Measurements from ENCODE around the gene SLC47A1.
"Not testable (repeated sequence)": the region's sequence is repeated elsewhere in the genome, so short reads cannot be mapped to it uniquely, and the experiment has no call there.

Gene SLC47A1

DNA sequence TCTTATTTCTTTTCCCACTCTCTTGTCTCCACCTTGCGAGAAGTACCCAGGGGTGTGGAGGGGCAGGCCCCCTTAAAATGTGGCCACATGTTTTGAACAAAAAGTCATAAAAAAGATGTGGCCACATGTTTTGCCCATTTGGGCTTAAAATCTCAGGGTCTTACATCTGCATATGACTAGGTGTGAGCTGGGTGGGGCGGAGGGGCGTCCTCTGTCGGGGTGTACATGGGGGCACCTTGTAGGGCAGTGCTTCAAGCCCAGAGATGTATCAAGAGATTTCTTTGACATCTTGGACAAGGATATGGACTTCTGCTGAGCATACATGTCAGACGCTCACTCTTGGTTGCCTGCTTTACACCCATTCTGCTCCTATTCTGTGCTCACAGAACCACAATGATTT lies 13.0 kb upstream of the SLC47A1 start:
- no peak for DNase-seq

DNA sequence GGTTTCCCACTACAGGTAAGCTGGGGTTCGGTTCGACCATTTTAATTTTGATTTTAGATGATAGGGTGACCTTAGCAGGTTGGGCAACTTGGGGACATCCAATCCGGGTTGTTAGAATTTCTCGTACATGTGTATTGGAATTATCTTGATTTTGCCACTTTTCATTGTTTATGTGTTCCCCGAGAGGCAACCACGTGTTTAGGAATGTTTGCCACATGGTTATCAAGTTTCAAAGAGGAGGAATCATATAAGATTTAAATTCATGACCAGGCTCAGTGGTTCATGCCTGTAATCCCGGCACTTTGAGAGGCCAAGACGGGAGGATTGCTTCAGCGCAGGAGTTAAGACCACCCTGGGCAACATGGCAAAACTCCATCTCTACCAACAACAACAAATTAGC lies 10.0 kb upstream of the SLC47A1 start:
- no peak for DNase-seq

DNA sequence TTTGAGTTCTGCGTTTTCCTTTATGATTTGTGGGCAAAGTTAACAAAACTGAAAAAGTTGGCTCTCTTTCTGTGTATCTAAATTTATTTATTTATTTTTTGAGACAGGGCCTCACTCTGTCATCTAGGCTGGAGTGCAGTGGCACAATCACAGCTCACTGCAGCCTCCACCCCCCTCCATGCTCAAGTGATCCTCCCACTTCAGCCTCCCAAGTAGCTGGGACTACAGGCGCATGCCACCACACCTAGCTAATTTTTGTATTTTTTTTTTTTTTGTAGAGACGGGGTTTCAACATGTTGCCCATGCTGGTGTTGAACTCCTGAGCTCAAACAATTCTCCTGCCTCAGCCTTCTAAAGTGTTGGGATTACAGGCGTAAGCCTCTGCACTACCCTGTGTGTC lies 6.7 kb upstream of the SLC47A1 start:
- DNase-seq, result not testable (repeated sequence)

DNA sequence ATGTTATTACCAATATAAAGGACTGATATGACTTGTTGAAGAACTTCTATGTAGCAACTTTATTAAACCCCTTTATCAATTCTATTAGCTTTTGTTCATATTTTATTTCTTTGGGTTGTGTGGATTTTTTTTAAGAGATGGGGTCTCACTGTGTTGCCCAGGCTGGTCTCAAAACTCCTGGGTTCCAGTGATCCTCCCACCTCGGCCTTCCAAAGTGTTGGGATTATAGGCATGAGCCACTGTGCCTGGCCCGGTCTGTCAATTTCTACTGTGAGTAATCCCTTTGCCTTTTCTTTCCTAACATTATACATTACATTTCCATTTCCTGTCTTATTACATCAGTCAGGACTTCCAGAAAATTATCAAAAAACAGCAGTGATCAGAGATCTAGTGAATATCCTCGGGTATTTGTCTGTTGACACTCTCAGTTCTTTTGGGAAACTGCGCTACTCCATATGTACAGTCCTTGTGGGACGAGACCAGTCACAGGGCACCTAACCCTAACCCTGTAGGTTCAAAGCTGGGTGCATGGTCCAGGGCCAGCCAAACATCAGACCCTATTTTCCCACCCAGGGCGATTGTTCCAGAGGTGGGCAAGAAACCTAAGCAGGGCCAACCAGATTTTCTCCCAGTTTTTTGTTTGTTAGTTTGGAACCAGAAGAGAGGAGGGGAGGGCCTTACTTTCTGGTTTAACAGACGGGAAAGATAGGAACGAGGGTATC lies 1.7 kb upstream of the SLC47A1 start:
- no peak for DNase-seq

DNA sequence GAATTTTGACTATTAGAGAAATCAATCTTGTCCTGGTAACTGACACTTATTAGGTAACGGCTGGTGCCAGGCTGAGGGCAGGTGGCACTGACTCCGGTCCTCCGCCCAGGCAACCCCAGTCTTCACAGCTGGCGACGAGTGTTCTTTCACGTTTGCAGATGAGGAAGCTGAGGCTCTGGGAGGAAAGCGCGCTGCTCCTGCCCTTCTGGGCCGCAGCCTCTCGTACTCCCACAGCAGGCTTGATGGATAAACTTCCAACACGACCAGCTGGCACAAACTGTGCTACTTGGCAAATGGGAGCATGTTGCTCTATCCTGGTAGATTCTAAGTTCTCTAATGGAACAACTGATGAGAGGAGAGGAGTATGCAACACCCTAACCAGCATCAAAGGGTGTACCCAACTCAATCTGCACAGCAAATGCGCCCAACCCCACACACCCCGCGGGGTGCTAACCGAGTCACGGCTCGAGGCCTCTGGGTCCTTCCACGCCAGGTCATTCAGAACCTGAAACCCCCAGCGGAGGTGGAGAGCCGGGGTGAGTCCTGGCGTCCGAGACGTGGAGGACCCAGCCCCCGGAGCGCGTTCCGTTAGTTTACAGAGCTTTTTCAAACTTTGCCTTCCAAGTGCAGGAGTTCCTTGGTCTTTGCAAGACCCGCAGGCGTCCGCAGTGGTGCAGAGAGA lies 477 bp upstream of the SLC47A1 start:
- DNase-seq, result no peak

DNA sequence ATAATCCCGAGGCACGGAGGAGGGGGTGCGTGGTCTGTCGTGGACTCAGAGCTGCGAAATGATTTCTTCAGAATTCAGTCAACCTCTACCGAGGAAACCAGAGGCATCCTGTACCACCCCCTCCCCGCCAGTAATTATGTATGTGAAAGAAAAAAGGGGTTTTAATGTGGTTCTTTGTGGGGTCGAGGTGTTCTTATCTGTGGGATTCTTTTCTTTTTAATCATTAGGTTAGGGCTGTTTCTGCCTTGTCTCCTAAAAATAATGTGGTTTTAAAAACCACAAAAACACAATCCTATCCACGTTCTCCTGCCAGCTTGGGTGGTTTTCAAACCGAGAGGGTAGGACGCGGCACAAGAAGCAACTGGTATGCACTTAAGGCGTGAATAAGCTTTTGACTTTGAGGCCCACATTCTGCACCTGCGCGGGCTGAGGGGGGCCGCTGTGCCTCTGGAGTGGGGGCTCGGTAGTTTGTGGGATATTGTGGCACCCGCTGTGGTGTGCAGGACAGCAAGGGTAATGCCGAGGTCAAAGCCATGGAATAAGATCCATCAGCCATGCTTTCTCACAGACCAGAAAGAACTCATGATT lies 1.0 kb downstream of the SLC47A1 start:
- DNase-seq, result no peak

DNA sequence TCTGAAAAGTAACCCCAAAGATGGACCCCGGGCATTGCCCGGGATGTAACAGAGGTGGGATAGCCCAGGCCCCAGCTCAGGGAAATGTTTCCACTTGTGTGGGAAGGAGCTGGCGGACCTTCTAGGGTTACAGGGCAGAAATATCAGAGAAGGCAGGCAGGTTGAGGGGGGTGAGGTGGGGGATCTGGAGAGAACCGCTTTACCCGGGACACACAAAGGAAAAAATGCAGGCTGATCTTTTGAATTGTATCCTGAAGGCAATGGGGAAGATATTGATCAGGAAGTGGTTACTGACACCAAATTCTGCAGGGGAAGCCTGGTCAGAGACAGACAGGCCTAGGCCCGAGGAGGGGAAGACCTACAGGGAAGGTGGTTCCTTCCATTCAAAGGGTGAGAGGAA lies 3.5 kb downstream of the SLC47A1 start:
- no peak for DNase-seq

DNA sequence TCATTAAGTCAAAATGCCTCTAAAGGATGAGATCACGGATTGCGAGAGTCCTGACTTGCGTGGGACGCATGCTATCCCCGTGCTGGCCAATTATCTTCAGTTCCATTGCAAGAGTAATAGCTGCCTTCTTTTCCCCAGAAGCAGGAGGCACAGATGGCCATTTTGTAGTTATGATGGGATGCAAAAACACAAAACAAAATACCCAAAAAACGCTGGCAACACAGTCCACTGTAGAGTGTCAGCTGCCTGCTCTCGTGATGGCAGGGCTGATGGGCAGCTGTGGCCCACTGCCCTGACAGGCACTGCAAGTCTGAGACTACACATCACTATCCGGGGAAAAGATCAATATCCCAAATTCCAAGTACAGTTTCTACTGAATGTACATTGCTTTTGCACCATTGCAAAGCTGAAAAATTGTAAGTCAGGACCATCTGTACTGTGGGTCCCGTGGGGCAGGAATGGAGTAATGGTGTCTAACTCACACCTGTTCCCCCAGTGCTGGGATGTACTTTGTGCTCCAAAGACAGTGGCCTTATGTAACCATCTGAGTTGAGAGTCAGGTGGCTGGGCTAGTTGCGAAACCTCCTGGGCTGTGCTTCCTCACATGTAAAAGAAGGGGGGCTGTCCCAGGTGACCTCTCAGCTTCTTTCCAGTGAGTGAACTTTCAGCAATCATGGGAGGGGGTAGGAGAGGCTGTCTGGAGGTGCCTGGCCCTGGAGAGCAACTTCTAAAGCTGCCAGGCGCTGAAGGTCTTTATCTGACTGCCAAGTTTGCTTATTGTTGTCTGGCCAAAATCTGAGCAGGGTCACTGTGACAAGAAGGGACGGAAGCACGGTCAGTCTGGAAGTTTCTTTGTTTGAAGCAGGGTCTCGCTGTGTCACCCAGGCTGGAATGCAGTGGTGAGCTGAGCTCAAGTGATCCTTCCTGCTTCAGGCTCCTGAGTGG lies 4.7 kb downstream of the SLC47A1 start:
- no peak for DNase-seq

DNA sequence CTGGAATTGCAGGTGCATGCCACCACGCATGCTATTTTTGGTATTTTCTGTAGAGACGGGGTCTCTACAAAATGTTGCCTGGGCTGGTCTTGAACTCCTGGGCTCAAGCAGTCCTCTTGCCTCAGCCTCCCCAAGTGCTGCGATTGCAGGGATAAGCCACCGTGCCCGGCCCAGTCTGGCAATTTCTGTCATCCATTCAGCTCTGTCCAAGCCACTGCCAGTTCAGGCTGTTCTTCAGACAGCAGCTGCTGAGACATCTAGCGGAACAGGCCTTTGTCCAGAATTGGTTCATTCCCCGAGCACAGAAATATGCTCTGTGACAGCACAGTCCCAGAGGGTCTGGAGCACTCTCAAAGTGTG lies 5.4 kb downstream of the SLC47A1 start:
- no peak for DNase-seq

DNA sequence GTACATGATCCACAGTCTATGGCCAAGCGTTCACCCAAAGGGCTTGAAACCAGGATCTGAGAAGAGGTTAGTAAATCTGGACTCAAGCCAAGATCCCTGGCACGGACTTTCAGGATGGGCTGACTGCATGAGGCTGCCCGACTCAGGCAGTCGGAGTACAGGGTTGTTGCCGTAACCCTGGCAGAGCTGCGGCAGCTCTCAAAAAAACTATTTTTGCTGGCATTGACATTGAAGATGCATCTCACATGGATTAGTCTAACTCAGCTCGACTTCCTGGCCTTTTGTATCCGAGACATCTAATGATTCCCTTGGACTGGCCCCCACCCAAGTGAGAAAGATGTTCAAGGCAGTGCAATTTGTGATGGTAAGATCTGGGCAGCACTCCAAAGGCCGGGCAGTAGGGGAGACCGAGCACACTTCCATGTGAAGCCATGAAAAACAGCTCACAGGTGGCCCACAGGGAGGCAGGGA lies 6.2 kb downstream of the SLC47A1 start:
- DNase-seq, result no peak

DNA sequence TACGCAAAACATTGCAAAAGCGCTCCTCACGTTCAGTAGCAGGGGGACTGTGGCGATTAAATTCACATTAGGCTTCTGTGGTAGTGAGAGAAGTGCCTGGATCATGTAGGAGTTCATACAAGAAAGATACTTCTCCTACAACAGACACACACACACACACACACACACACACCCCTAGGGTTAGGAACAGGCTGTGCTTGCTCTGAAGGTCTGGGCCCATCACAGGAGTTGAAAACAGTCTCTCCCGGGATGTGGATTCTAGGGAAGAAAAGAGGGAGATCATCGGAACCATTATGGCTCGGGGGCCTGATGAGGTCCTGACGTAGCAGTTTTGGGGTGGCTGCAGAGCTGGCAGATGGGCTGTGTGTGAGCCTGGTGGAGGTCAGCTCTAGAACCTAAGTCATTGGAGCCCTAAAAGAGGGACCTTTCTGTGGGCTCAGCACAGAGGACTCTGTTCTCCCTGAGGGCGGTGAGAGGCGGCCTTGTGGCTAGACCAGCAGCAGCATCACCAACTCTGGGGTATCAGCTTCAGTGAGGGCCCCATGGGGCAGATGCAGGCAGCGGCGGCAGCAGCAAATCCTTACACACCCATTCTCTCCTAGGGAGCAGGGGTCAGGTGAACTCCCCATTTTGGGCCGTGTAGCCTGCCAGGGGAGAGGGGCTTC lies 7.2 kb downstream of the SLC47A1 start:
- no peak for DNase-seq

DNA sequence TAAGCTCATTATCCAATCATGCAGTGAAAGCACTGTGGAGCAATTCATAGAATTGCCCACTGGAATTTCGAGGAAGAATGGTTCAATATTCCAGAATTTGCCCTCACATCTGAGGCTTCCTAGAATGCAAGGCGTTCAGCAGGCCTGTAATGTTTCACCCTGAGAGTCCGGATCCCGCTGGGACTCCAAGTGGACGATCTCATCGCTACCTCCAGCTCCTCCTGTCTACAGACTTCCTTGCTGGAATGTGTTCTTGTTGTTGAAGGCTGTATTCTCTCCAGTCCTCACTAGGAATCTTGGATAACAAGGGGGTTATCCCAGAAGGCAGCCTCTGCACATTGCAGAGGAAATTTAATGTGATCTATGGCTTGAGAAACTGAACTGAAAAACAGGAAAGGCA lies 7.8 kb downstream of the SLC47A1 start:
- DNase-seq, result no peak

DNA sequence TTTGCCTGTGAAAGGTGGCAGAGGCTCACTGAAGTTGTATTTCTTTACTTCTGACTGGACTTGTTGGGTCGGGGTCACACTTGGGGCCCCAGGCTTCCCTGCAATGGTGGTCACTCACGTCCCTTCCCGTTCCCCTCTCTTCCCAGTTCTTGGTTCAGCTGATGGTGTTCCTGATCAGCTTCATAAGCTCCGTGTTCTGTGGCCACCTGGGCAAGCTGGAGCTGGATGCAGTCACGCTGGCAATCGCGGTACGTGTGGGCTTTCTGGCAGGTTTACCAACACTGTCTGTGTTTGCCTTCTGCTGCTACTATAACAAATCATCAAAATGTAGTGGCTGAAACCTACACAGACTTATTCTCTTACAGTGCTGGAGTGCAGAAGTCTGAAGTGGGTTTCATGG lies 8.6 kb downstream of the SLC47A1 start:
- DNase-seq, result no peak

DNA sequence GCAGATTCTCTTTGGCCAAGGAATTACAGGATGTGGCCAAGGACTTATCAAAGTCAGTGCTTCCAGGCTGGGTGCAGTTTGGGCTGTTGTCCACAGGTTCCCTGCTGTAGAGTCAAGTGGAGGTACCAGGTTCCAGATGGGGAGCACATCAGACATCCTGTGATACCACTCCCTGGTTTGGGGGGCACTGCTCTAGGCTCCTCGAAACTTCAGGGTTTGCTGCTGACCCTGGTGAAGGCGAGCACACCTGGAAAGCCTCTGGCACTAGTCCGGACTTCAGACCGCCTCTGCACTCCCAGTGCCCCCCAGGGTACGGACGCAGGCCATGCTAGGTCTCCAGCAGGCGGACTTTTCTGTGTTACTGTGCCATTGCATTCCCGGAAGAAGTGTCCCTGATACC lies 10.7 kb downstream of the SLC47A1 start:
- no peak for DNase-seq

DNA sequence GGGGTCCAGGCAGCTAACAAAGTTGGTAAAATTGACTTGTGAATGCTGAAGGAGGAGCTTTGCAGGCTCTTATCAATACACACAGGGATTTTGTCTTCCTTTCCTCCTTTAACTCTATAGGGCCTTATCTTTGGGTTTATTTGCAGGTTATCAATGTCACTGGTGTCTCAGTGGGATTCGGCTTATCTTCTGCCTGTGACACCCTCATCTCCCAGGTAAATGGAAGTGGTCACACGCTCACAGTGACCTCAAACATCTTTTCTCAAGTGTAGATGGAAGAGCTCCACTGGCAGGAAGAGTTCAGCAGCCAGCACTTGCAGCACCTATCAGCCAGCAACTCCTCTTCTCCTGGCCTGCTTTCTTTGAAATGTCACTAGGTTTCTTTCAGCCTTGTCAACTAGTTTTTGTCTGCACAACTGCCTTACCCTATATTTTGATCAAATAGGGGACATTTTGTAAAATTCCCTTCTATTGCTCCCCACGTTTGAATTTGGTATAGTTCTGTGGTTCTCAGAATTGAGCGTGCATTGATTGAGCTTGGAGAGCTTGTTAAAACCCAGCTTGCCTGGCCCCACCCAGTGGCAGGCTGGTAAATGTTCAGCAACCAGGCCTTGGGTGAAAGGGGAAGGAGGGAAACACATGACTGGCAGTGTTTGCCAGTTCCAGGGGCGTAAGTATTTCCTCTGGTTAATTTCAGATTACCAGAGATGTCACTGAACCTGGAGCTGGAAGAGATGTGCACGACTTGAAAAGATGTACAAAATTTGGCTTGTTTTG lies 12.8 kb downstream of the SLC47A1 start:
- DNase-seq, result no peak

DNA sequence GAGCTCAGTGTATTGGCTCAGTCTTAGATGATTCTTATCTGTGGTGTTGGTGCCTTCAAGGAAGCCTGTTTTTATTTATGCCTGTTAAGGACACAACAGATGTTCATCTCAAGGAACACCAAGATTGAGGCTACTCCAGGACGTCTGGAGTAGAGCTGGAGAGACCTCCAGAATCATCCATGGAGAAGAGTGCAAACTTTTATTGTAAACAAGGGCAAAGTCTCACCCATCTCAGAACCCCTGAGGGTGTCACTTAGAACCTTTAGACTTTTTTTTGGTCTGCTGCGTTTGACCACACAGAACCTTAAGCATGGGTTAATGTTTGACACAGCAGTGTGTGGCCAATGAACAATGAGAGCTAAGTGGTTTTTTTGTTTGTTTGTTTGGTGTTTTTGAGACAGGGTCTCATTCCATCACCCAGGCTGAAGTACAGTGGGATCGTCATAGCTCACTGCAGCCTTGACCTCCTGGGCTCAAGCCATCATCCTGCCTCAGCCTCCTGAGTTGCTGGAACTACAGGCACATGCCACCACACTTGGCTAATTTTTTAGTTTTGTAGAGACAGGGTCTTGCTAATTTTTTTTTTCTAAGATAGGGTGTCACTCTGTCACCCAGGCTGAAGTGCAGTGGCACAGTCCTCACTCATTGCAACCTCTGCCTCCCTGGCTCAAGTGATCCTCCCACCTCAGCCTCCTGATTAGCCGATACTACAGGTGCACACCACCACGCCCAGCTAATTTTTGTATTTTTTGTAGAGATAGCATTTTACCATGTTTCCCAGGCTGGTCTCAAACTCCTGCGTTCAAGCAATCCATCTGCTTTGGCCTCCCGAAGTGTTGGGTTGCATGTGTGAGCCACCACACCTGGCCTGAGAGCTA lies 16.3 kb downstream of the SLC47A1 start:
- DNase-seq, result no peak

DNA sequence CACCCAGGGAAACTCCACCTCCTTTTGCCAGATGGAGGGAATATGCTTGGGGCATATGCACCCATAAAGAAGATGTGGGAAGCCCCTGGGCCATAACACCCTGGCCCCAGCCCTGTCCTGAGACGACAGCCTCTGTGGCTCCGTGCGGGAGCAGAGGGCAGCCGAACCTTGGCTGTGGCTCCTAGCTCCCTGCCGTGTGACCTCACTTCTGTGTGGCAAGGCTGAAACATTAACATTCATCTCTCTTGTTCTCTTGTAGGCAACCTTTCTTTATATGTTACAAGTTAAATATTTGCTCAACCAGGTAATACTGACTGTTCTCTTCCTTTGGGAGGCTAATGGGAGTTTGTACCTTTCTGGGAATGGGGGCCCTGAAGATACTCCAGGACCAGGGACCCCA lies 17.5 kb downstream of the SLC47A1 start:
- no peak for DNase-seq

DNA sequence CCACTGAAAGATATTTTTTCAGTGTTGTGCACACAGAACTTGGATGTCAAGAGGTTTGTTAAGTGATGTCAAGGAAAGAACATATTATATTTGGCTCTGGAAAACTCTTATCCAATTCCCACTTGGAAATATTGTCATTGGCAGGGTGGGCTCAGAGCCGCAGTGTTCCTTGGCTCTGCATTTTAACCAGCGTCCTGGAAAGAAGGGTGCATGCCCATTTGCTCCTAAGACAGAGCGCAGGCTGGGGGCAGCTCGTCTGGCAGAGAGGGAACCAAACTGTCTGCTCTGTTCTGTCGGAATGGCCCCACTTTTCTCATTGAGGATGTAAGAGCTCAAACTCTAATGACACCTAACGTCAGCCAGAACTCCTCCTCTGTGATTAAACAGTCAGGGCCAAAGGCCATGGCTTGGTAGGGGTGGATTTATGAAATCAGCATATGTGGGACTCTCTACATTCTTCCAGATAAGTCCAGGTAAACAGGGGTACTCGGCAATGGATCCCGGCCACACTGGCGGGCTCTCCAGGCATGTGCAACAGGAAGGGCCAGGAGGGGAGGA lies 18.0 kb downstream of the SLC47A1 start:
- DNase-seq, result no peak

DNA sequence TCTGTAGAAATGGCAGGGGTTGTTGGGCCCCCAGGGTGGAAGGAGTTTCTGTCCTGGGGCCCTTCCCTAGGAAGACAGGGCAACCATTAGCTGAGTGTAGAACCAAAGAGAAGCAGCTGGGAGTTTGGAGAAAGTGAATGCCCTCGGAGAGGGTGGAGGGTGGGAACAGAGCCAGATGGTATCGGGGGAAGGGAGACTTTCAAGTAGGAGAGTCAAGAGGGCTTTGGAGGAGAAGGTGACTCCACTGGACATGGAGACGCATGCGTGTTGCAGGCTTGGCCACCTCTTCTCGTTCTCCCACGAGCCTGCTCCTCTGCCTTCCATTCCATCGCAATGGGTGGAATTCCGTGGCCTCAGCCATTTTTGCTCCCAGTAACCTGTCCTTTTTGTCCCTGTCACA lies 19.4 kb downstream of the SLC47A1 start:
- DNase-seq, result no peak

DNA sequence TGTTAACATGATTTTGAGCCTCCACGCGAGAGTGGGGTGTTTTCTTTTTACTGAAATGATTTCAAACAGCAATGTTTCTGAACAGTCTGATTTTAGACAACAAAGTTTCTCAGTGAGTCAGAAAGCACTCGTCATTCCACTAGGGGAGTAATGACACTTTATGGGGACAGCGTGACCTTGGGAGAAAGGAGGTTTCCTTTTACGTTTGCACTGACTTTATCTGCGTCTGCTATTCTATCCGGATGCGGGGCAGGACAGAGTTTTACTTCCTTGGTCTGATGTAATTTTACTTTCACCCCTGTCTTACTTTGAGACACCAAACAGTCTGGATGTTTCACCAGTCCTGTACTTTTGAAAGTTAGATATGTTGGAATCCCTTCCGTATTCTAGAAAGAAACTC lies 20.7 kb downstream of the SLC47A1 start:
- no peak for DNase-seq

DNA sequence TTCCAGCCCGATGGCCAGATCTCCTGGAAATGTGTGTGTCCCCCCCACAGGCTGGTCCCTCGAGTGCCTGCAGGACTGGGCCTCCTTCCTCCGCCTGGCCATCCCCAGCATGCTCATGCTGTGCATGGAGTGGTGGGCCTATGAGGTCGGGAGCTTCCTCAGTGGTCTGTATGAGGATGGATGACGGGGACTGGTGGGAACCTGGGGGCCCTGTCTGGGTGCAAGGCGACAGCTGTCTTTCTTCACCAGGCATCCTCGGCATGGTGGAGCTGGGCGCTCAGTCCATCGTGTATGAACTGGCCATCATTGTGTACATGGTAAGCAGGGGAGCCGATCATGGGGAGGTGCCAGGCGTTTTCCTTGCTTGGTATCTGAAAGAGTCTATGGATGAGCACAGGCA lies 22.1 kb downstream of the SLC47A1 start:
- no peak for DNase-seq

All from HCEC 1CT (cell line).